ENCODE data around the gene SEMA3D. TPM values are rescaled to one million over a fixed set of nuclear protein-coding genes. Genes with fewer than 3 reads are reported as not detected.

SEMA3D gene
- total RNA-seq, 1 donor from 2014 or later: 0.50 TPM

DNA sequence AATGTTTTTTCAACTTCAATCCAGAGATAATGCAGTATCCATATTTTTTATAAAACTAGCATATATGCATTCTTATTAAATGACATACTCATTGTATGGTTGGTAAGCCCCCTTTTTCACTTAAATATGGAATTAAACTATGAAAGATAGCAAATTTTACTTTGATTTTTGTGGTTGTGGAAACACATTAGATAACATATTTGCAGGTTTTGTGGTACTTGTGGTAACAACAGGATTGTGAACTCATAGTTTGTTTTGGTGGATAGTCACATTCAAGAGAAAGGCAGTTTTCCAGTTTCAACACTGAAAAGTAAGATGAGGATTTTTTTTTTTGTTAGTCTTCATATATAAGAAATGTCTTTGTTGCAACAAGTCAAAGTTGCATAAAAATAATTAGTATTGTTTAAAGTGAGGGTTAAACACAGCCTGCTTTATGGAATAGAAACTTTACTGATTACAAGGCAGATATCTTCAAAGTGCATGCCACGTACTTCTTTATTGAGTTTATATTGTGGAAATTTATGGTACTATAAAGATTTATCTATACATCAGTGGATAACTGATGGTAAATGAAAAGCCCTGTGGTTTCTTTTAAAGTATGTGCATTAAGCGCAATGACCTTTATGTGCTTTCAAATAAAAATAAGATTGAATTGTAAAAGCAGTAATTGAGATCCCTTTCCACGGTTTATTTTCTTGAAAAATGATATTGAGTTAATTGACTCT lies 39.7 kb upstream of the SEMA3D start:
- no peaks in the 10 kb centered on the region for H3K36me3 ChIP-seq (ENCODE audit: control insufficient read depth, insufficient read depth, low read length)
- H3K27me3 ChIP-seq (ENCODE audit: control insufficient read depth, insufficient read depth, low read length): no peaks in the 10 kb centered on the region
- TF ChIP-seq, protein P1, sequence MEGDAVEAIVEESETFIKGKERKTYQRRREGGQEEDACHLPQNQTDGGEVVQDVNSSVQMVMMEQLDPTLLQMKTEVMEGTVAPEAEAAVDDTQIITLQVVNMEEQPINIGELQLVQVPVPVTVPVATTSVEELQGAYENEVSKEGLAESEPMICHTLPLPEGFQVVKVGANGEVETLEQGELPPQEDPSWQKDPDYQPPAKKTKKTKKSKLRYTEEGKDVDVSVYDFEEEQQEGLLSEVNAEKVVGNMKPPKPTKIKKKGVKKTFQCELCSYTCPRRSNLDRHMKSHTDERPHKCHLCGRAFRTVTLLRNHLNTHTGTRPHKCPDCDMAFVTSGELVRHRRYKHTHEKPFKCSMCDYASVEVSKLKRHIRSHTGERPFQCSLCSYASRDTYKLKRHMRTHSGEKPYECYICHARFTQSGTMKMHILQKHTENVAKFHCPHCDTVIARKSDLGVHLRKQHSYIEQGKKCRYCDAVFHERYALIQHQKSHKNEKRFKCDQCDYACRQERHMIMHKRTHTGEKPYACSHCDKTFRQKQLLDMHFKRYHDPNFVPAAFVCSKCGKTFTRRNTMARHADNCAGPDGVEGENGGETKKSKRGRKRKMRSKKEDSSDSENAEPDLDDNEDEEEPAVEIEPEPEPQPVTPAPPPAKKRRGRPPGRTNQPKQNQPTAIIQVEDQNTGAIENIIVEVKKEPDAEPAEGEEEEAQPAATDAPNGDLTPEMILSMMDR (IDR thresholded peaks at IDR 0.05; ENCODE audit: insufficient read depth, low read length, poor library complexity, severe bottlenecking): no peak
- no peak overlapping the region for H3K4me3 ChIP-seq (ENCODE audit: low read depth, low read length)
- no peak for DNase-seq (ENCODE audit: low read depth)

- H3K4me3 ChIP-seq (ENCODE audit: low read depth, low read length): no peak overlapping the region
- TF ChIP-seq, protein P1 (IDR thresholded peaks at IDR 0.05; ENCODE audit: insufficient read depth, low read length, poor library complexity, severe bottlenecking): no peak
- no peak for DNase-seq (ENCODE audit: low read depth)
- H3K27me3 ChIP-seq (ENCODE audit: control insufficient read depth, insufficient read depth, low read length): no peaks in the 10 kb centered on the region
- H3K36me3 ChIP-seq (ENCODE audit: control insufficient read depth, insufficient read depth, low read length): no peaks in the 10 kb centered on the region
Observed at GRCh38 chr7:85224171-85224570, 37.3 kb upstream of the SEMA3D start.

GRCh38 chr7:85222522-85222921 lies 35.7 kb upstream of the SEMA3D start:
- no peak for DNase-seq (ENCODE audit: low read depth)
- TF ChIP-seq, protein P1 (IDR thresholded peaks at IDR 0.05; ENCODE audit: insufficient read depth, low read length, poor library complexity, severe bottlenecking): no peak
- no peak overlapping the region for H3K4me3 ChIP-seq (ENCODE audit: low read depth, low read length)
- no peaks in the 10 kb centered on the region for H3K36me3 ChIP-seq (ENCODE audit: control insufficient read depth, insufficient read depth, low read length)
- H3K27me3 ChIP-seq (ENCODE audit: control insufficient read depth, insufficient read depth, low read length): no peaks in the 10 kb centered on the region

GRCh38 chr7:85221796-85222195 lies 34.9 kb upstream of the SEMA3D start:
- DNase-seq (ENCODE audit: low read depth): no peak
- H3K36me3 ChIP-seq (ENCODE audit: control insufficient read depth, insufficient read depth, low read length): no peaks in the 10 kb centered on the region

GRCh38 chr7:85220651-85221050 lies 33.8 kb upstream of the SEMA3D start:
- no peak overlapping the region for H3K4me3 ChIP-seq (ENCODE audit: low read depth, low read length)
- TF ChIP-seq, protein P1 (IDR thresholded peaks at IDR 0.05; ENCODE audit: insufficient read depth, low read length, poor library complexity, severe bottlenecking): no peak
- H3K27me3 ChIP-seq (ENCODE audit: control insufficient read depth, insufficient read depth, low read length): no peaks in the 10 kb centered on the region
- H3K36me3 ChIP-seq (ENCODE audit: control insufficient read depth, insufficient read depth, low read length): no peaks in the 10 kb centered on the region
- no peak for DNase-seq (ENCODE audit: low read depth)

More at GRCh38 chr7:85221796-85222195, 34.9 kb upstream of the SEMA3D start:
- no peak overlapping the region for H3K4me3 ChIP-seq (ENCODE audit: low read depth, low read length)
- TF ChIP-seq, protein P1 (IDR thresholded peaks at IDR 0.05; ENCODE audit: insufficient read depth, low read length, poor library complexity, severe bottlenecking): no peak
- no peaks in the 10 kb centered on the region for H3K27me3 ChIP-seq (ENCODE audit: control insufficient read depth, insufficient read depth, low read length)

DNA sequence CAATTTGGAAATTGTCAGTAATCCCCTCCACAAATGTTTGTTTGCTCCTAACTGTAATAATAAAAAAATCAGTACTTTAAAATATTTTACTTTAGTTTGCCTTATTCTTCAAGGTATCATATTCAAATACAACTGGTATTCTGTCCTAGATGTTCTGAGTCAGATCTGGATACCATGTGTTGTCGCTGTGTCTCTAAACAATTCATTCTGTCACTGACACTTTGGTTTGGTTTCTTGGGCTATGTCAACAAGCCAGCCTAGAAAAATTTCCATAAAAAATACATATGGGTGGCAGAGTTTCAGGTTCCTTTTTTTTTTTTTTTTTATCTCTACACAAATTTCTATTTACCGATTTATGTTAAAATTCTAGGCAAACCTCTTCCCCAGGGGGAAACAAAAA lies 33.2 kb upstream of the SEMA3D start:
- TF ChIP-seq, protein P1 (IDR thresholded peaks at IDR 0.05; ENCODE audit: insufficient read depth, low read length, poor library complexity, severe bottlenecking): no peak
- Histone ChIP-seq H3K4me3 (ENCODE audit: low read depth, low read length) (no peak overlapping the region), H3K36me3 (ENCODE audit: control insufficient read depth, insufficient read depth, low read length) (no peaks in the 10 kb centered on the region), H3K27me3 (ENCODE audit: control insufficient read depth, insufficient read depth, low read length) (no peaks in the 10 kb centered on the region)
- DNase-seq (ENCODE audit: low read depth): no peak

Measured in kidney epithelial cell (primary cell).